HuH-7.5 (cell line): ENCODE measurements around the gene CALCOCO1.
A peak's percentile ranks its signal among the peaks of the same experiment; 100 is the strongest.
"Not testable (repeated sequence)": the region's sequence is repeated elsewhere in the genome, so short reads cannot be mapped to it uniquely, and the experiment has no call there.

Experiments
- DNase-seq: peaks from one replicate; pipeline ENCODE4 v3.0.0; 2011; ENCODE audit warnings: low spot score

CALCOCO1 gene

DNA sequence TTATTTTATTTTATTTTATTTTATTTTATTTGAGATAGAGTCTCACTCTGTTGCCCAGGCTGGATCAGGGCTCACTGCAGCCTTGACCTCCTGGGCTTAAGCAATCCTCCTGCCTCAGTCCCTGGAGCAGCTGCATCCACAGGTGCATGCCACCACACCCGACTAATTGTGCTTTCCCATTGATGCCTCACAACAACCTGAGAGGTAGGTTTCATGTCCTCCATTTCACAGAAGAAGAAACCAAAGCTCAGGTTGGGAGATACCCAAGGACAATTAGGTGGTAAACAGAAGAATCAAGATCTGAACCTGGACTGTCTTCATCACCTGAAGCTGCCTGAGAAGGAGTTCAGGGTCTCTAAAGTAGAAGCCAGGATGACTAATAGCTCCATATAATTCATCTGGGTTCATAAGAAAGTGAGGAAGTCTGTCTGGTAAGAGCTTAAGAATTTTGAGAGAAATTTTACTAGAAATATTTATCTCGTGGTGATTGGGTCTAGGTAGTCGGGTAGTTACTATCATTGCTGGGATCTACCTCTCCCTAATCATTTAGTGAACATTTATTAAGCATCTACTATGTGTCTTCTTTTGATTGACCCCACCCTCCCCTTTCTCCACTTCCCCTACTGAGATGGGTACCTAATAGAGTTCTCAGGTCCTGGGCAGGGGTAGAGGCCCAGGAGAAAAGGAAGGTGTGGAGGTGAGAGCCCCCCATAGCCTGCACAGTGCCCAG lies 28.1 kb downstream of the CALCOCO1 start:
- no peak for DNase-seq

DNA sequence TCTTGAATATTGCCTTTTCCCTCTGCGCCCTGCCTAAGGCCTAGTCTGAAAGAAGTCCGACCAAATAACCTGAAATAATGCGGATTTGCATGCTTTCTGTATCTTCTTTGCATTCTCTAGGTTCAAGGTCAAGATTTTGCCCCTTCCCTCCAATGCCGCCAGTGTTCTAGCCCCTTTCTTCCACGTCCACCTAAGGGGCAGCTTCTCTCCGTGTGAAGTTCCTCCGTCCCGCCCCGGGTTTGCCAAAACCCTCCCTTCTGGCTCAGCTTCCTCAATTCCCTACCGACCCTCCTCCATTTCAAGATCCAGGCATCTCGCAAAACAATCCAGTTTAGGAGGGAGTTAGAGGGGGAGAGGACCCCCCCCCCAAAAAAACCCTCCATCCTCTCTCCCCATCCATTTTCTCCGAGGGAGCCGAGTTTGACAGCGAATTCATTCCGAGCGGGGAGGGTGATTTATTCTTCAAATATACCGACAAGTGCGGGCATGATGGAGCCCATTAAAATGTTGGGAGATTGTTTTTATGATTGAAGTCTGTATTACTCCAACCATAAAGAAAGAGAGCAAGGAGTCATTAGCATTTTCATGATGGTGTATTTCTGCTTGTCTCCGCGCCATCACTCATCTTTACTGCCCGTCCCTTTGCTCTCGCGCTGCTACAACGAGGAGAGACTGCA lies 30.5 kb downstream of the CALCOCO1 start:
- DNase-seq = no peak

DNA sequence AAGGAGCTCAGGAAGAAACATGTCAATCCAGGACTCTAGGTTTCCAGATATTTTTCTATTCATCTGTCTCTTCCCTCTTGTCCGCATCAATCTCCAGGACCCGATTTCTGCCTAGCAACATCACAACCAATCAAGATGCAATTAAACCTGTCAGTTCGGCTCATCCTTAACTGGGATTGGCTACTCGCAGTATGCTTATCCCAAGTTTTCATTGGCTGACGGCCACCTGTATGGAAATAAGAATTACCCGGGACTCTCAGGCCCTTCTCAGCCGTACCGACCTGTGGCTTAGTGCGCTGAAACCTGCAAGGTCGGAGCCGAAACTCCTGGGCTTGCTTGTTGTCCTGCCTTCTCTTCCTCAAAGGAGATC lies 31.0 kb downstream of the CALCOCO1 start:
- DNase-seq = peak; percentile 97

DNA sequence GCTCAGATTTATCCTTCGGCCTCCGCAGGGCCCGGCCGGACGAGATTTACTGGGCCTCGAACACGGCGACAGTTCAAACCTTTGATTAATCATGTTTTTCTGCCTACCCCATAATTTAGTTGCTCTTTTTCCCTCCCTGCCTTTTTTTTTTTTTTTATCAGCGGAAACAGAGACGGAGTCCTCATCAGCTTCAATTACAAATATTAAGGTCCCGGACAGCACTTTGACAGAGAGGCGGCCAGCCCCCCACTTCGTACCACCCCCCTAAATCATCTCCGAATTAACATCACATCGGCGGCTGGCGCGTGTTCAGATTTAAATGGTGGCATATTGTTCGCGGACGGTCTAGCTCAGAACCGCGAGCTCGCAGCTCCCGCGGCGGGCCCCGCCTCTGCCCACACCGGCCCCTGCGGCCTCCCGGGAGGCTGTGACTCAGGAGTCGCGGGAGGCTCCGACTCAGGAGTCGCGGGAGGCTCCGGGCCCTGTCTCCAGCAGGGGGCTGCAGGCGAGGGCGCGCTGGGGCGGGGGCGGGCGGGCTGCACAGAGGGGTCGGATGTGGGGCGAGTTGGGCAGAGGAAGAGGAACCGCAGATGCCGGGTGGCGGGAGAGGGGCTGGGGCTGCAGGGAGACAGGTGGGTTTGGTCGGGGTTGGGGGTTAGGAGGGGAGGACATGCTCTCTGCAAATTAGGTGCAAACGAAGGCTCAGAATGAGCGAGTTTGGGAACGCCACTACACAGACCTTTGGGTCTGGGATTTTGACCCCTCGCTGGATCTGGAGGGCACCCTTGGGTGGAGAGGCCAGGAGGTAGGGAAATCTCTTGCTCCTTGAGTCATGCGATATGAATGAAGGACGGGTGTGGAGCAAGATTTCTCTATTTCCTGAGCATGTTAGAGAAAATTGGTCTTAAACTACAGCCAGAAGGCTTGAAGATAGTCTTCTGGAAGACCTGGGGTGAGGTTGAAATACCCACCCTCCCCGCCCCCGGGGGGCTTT lies 31.8 kb downstream of the CALCOCO1 start:
- peak; percentile 42 for DNase-seq

DNA sequence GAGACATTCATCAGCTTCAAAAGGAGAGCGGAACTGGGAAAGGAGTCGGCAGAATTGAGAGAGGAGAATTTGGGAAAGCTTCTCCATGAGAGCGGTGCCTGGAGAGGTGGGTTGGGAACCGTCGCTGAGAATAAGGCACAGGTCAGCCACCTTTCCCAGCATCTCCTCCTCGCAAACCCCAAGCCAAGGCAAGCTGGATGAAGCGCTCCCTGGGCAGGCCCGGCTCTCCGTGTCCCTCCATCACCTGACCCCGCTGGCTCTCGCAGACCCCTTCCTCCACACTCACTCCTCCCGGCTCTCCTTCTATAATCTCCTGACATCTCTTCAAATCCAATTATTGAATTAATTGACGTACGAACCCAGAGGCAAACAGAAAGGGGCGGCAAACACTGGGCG lies 32.5 kb downstream of the CALCOCO1 start:
- no peak for DNase-seq

DNA sequence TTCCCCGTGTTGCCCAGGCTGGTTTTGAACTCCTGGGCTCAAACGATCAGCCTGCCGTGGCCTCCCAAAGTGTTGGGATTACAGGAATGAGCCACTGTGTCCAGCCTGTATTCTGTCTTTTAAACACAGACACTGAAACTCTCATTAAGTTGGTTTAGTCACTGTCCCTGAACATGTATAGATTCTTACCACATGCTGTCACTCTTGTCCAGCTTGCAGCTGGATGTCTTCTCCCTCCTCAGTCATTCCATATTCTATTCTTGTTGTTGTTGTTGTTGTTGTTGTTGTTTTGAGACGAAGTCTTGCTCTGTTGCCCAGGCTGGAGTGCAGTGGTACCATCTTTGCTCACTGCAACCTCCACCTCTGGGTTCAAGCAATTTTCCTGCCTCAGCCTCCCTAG lies 39.1 kb downstream of the CALCOCO1 start:
- DNase-seq = no peak

DNA sequence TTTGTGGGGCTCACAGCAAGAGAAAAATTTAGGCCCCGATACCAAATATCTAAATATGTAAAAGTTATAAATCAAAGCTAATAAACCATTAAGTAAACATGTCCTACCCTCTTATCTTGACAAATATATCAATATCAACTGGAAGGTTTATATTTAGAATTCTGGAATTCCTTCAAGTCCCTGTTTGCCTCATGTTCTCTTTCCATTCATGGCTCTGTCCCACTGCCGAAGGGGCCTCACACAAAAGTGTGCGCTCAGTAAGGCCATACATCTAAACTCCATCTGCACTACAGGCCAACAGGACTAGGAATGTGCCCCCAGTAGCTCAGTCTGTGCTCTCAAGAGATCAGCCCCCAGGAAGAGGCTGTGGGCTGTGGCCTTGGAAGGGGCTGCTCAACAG lies 40.8 kb downstream of the CALCOCO1 start:
- no peak for DNase-seq

DNA sequence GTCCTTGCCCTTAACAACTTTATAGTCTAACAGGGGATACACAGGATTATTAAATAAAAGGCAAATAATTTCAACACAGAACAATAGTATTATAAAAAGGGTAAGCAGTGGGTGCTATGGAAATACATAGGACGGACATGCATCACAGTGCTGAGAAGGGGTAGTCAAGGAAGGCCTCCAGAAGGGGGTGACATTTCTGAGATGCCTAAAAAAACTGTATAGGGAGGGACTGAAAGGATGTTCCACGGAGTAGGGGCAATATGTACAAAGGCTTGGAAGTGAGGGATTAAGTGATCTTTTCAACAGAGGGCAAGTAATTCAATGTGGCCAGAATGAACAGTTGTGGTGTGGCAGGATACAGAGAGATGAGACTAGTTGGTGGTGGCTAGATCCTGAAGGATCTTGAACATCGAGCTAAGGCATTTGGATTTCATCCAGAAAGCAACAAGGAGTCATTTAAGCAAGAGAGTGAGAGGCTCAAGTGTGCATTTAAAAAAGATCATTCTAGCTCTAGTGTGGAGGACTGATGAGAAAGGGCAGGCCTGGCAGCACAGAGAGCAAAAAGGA lies 42.5 kb downstream of the CALCOCO1 start:
- no peak for DNase-seq

DNA sequence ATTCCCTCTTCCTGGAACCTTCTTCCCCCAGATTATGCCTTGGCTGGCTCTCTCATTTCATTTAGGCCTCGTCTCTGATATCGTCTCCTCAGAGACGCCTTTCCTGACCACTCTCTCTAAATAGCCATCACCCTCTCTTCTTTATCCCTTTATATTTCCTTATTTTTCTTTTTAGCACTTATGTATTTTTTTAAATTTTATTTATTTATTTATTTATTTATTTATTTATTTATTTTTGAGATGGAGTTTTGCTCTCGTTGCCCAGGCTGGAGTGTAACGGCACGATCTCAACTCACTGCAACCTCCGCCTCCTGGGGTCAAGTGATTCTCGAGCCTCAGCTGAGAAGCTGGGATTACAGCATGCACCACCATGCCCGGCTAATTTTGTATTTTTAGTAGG lies 43.3 kb downstream of the CALCOCO1 start:
- no peak for DNase-seq

DNA sequence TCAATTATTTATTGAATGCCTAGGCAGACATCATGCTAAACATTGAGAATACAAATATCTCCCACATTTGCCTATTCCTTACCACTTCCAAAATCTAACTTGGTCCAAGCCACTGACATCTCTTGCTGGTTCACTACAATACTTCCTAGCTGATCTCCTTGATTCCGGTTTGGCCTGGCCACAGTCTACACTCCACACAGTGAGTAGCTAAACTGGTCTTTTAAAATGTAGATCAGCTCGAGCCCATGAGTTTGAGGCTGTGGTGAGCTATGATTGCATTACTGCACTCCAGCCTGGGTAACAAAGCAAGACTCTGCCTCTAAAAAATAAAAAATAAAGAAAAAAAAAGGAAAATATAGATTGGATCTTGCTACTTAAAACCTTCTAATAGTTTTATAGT lies 43.8 kb downstream of the CALCOCO1 start:
- no peak for DNase-seq

DNA sequence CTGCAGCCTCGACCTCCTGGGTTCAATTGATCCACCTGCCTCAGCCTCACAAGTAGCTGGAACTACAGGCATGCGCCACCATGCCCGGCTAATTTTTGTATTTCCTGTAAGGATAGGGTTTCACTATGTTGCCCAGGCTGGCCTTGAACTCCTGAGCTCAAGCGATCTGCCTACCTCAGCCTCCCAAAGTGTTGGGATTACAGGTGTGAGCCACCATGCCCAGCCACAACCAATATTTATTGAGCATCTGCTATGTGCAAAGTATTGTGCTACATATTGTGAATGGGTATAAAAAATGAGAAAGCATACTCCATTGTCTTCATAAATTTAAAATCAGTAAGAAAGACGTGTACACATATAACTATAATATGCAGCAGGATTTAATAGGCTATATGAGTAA lies 47.2 kb downstream of the CALCOCO1 start:
- DNase-seq = not testable (repeated sequence)

DNA sequence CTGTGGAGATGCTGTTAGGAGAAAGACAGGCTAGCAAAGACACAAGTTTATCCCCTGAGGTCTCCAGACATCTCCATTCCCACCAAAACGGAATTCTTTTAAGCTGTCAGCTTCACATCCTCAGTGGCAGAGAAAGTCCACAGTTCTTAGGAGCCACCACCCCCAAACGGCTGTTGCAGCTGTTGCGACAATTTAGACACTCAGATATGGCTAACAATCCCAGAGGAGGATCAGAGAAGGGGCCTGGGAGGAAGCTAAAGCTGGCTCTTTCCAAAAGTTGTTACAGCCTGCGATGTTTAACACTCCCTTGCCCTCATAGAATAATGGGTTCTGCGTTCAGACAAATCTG lies 49.5 kb downstream of the CALCOCO1 start:
- DNase-seq = no peak

DNA sequence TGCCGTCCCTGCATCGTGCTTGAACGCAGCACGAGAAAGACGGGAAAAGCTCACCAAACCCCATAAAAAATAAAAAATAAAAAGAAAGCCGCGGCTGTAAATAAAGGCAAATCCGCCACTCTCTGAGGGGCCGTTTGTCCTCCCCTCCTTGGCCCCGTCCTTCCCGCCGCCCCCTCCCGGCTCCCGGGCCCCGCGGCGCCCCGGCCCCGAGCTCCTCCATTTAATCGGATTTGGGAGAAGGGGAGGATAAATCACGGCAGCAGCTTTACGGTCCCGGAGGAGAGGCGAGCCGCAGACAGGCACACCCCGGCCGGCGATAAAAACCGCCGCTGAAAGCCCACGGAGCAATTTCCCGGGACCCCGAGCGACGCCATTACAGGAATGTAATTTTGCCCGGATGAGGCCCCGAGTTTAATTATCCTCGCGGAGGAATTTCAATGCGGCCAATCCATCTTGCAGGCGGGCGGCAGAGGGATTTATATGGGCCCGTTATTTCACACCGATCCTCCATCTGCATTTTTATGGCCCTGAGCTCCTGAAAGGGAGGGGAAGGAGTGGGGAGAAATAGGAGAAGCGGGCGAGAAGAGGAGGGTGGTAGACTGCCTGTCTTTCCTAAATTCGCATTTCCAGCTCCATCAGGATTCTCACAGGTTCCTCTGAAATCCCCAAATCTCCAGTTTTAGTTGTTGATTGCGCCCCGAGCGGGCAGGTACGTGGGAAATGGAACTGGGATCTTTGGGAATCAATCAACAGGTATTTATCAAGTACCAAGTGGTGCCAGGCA lies 50.0 kb downstream of the CALCOCO1 start:
- no peak for DNase-seq

DNA sequence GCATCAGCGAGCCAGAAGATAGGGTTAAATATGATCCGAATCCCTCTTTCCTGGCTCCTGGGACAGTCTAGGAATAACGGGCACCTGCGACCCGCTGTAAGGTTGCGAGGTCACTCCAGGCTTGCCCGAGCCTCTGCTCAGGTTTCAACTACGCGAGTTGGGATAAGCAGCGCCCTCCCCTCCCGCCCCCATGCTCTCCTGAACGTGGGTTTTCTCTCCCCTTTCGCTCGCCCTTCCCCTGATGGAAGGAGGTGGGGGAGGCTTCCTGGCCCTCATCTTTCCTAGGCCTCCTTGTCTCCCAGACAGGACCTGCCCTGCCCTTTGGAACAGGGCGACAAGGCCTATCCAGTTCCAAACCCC lies 50.6 kb downstream of the CALCOCO1 start:
- peak; percentile 42 for DNase-seq

DNA sequence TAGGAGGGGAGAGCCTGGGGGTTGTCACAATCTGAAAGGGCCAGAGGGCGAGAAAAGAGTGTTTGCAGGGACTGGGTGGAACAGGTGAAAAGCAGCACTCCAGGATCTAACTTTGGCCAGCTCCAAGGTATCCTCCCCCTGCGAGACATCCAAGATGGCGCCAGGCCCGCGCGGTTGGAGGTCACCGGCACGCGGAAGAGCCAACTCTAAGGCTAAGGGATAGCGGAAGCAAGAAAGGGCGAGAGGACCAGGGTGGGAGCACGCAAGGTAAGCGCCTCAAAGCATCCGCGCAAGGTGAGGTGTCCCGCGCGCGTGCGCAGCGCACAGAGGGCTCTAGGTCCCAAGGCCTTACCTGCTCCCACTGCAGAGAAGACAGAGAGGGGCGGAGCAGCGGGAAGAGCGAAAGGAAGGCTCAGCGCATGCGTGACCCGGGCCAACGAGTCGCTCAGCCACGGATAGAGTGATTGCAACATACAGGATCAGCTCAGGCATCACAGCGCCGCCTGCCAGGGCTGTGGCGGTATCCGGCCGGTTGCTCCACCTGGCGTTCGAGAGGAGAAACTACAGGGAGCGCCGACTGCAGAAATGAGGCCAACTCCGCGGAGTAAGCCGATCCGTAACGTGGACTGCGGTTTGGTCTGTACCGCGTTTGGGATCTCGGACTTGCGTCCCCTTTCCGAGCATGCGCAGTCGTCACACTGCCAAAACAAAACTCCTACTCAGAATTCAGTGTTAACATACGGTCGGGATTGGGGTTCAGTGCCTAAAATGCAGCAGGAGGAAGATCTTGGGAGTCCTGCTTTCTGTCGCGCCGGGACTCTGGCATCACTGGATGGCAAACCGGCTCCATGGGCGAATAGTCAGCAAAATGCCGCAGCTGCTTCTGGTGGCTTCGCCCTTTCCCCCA lies 51.3 kb downstream of the CALCOCO1 start, which contains the start of gene ATP5MC2:
Gene ATP5MC2 (minus strand): TSS at position 383 of the 907 bp plus-strand sequence. CDS start 3,469 bp downstream, outside the sequence.
- peak; percentile 88 for DNase-seq

DNA sequence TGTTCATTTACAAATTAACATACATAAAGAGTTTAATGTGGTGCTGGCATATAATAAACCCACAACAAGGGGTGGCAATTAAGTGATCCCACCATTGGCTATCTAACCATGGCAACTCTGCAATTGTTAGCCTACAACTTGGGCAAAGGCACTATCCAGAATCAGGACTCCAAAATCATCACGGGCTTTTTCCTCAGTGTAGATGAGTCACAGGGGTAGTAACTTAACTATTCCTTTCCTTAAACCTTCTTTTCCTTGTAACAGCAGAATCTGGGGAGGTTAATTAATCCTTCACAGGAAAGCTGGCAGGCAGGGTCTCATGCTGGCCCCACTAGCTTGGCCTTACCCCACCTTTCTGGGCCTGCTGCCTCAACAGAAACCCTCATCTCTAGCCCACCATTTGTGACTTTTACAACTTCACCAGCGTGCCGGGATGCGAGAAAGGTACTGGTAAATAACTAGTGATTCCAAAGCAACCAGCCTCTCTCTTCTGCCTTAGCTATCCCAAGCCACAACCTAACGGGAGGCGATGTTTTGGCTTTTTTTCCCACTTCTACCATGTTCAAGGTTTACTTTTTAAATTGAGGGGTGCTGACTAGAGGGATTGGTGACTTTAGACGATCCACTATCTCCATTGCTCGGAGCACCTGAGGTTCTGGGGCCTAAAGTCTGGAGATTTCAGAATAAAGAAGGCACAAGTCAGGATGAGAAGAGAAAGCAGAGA lies 52.1 kb downstream of the CALCOCO1 start:
- no peak for DNase-seq

DNA sequence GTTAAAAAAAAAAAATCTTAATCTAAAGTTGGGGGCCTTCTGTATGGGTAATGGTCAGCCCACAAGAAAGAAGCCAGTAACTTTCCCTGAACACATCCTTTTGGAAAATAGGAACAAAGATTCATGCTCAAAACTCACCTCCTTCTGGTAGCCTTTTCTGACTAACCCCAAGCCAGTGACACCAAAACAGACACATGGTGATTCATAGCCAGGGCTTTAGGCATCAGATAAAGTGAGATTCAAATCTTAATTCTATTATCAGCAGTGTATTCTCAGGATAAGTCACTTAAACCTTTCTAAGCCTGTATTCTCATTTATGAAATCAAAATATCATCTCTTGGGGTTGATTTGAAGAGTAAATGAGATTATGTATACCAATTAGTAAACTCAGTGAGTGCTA lies 56.3 kb downstream of the CALCOCO1 start:
- no peak for DNase-seq

DNA sequence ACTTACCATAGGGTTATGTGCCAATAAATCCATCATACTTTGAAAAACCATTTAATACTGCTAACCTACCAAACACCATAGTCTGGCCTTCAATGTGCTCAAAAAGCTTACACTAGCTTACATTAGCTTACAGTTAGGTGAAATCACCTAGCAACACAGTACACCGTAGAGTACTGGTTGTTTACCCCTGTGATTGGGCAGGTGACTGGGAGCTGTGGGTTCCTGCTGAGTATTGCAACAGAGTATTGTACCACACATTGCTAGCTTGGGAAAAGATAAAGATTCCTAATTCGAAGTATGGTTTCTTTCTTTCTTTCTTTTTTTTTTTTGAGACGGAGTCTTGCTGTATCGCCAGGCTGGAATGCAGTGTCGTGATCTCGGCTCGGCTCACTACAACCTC lies 56.9 kb downstream of the CALCOCO1 start:
- DNase-seq = no peak

DNA sequence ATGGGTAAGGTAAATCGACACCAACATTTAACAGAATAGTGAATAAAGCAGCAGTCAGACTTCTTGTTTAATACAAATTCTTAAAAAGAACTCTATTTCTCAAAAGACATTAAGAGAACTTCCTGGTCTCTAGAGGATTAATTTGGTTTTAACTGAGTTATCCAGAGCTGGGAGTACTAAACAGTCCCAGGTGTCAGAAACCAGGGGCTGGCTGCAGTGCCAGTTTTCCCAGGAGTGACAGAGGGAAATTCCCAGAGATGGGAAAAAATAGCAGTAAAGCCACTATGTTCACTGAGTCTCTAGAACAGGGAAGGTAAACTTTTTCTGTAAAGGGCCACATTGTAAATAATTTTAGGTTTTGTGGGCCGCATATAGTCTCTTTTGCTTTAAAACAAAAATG lies 60.2 kb downstream of the CALCOCO1 start:
- no peak for DNase-seq

DNA sequence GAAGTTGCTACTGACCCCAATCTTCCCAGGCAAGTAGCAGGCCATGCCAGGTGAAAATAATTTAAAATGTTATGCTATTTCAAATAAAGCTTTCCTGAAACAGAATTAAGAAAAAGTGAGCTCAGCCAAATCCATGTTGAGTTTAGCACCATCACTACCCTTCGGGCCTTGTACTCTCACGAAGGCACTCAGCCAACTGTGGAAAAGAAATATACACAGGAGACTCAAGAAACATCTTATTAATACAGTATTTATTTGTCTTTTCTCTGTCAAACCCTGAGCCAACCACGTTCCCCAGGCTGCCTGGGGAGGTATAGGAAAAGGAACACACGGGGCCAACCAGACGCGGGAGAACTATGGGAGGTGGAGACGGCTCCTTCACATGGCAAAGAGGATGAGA lies 62.3 kb downstream of the CALCOCO1 start:
- no peak for DNase-seq
